Inflammatory macrophage (primary cell): ENCODE measurements around the gene APEH.

ENCODE experiments used
- DNase-seq, 2 donors: peaks; one replicate each; pipeline ENCODE4 v3.0.0-alpha.2; 2020 to 2022

APEH gene

GRCh38 chr3:49714728-49715550 is 40.8 kb downstream of the APEH start:
- DNase-seq, result no peak

- no peak for DNase-seq
These were observed 41.5 kb downstream of the APEH start for GRCh38 chr3:49715611-49716121.

DNA sequence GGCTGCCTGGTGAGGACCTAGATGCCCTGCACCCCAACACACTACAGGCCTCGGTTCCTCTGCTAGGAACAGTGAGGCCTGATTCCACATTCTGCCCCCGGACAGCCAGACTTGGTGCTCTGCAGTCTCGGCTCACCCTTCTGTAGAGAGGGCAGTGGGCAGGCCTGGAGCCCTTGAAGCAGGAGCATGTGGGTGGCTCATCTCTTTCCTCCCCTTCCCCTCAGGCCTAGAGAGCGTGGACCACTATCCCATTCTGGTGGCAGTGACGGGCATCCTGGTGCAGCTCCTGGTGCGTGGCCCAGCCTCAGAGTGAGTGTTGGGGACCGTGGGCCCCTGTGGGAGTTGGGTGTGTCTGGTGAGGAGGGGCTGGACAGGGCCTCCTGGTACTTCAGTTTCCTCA is 42.0 kb downstream of the APEH start:
- DNase-seq, result no peak

DNA sequence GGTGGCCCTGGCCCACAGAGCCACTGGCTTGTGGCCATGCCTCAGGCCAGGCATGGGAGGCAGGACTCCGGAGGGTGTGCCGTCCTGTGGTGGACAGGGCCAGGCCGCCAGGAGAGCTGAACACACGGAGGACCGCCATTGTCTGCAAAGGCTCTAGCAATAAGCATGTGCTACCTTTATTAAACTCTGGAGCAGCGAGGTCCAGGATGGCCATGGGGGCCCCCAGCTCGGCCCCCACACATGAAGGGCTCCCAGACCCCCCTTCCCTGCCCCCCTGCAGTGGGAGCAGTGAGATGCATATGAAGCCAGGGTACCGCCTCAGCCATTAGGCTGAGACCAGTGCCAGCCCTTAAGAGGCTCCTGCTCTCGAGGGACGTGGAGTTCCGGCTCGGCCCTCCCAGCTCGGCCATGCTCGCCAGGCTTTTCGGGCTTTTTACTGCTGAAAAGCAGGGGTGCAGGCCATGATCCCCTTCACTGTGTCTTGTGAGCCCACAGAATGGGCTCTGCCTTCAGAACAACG is 42.6 kb downstream of the APEH start:
- no peak for DNase-seq

DNA sequence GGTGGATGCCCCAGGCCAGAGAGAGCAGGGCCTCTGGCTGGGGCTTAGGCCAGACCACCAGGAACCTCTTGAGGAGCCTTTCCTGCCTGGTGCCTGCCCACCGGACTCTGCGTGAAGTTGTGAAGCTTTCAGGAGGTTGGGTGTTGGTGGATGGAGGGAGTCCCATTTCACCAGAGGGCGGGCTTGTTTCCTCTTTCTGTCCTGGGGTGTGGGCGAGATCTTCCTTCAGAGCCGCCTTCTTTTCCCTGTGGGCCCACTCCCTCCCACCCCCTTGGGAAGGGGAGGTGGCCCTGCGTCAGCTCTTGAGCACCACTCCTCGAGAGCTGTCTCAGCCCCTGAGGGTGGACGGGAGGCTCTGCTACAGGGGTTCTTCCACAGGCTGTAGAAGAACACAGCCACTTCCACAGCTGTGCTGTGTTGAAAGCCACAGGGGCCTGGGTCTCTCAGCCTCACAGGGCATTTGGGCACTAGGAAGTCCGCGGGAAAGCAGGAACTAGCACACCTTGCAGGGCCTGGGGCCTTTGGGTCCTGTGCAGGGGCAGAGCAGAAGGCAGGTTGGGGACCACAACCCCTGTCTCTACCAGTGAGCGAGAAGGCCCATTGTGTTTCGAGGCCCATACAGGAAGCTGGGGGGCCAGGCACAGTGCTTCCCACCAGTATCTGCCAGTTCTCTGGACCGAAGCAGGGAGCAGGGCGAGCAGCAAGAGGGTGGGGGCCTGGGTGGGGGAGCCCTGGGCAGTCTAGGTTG is 43.2 kb downstream of the APEH start:
- DNase-seq, result no peak

- no peak for DNase-seq
These were observed 44.1 kb downstream of the APEH start for GRCh38 chr3:49717959-49718857.

DNA sequence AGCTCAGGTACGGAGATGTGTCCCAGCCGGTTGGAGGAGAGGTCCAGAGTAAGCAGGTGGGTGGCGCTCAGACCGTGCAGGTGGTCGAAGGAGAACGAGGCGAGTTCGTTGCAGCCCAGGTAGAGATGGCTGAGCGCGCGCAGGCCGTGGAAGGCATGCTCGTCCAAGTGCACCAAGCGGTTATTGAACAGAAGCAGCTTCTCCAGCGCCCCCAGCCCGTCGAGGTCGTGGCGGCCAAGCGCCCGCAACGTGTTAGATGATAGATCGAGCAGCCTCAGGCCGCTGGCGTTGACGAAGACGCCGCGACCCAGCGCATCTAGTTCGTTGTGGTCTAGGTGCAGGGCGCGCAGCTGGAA is 44.7 kb downstream of the APEH start:
- no peak for DNase-seq

DNA sequence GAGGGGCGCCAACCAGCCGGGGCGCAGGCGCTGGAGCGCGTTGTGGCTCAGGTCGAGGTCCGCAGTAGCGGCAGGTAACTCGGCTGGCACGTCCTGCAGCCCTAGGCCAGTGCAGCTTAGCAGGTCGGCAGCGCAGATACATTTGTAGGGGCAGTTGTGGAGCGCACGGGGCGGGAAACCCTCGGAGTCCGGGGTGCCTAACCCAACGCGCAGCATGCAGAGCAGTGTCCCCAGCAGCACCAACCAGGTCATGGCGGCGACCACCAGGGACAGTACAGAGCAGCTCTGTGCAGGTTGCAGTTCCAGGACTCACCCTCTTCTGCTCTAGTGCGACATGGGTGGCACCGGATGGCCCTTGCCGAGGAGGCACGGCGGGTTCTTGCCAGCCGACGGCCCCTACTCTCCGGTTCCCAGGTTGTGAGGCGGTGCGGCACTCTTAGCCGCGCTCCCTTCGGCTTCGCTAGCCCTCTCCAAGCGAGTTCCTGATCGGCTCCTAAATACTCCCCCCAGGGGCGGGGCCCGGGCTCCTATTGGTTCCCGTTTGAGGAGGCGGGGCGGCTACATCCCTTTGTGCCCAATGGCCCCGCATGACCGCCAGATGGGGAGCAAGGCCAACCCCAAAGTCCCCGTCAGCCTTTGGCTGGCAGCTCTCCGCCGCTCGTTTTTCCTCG is 45.2 kb downstream of the APEH start, which contains the start of gene AMIGO3:
TSS of gene AMIGO3 (minus strand) at position 471 of the 671 bp plus-strand sequence. CDS start at position 252, 219 bp downstream.
- DNase-seq, result peak; percentile 95 to 96

- DNase-seq, result no peak
These were observed 46.9 kb downstream of the APEH start for GRCh38 chr3:49720855-49721595.

GRCh38 chr3:49721596-49721895 is 47.4 kb downstream of the APEH start:
- DNase-seq, result no peak

DNA sequence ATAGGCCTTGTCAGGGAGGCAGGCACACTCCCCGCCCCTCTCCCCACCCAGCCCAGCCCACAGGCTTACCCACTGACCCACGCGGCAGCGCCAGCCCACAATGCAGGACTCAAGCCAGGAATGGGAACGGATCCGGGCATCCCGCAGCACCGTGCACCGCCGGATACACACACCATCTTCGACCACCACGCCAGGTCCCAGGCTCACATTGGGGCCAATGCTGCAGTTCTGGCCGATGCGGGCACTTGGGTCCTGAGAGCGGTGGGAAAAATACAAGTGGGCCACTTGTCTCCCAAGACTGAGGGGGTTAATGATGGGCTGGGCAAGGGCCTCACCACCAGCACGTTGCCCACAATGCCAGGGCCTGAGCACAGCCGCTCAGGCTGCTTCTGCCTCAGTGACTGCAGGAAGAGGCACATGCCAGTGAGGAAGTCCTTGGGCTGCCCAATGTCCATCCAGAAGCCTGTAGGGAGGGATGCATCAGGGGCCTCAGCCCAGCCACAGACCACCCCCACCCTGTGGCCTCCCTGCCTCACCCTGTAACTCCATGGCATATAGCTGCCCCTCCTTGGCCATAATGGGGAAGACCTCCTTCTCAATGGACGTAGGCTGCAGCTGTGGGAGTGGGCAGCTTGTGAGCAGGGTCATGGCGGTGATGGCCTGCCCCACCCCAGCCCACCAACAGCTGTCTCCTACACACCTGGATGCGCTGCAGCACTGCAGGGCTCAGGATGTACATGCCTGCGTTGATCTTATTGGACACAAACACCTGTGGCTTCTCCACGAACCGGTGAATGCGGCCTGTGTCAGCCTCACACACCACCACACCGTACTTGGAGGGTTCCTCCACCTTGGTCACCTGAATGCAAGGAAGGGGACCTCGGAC is 48.0 kb downstream of the APEH start:
- no peak for DNase-seq

DNA sequence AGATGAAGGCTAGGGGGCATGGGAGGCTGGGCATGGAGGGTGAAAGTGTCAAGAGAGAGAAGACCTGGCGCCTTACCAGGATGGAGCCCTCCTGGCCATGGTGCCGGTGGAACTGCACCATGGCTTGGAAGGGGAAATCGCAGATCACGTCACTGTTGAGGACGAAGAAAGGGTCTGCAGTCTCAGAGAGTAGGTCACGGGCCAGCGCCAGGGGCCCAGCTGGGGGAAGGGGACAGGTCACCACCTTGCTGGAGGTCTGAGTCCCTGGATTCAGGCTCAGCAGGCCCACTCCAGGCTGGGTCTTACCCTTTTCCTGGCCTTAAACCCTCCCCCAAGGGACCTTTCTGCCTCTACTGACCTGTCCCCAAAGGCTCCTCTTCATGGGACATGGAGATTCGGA is 48.7 kb downstream of the APEH start:
- DNase-seq, result no peak

DNA sequence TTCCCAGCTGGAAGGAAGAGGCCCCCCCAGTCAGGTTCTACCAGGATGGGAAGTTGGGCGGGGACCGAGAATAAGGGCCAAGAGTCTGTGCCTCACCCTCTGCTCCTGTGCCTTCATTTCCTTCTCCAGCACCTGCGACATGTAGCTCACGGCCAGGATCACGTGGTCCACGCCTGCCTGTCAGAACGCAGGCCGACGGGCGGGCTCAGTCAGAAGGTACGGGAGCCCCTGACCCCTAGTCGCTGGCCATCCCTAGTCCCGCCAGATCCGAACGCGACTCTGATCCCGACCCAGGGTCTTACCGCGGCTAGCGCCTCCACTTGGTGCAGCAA is 49.1 kb downstream of the APEH start:
- DNase-seq, result peak; percentile 41 to 49

- DNase-seq, result peak; percentile 98 to 99
These were observed 49.7 kb downstream of the APEH start, which contains the start of gene GMPPB for GRCh38 chr3:49723628-49724551. GMPPB (minus strand) TSS chr3:49723951; CDS start chr3:49723726, 225 bp downstream.

- no peak for DNase-seq
These were observed 50.4 kb downstream of the APEH start for GRCh38 chr3:49724586-49724985.

DNA sequence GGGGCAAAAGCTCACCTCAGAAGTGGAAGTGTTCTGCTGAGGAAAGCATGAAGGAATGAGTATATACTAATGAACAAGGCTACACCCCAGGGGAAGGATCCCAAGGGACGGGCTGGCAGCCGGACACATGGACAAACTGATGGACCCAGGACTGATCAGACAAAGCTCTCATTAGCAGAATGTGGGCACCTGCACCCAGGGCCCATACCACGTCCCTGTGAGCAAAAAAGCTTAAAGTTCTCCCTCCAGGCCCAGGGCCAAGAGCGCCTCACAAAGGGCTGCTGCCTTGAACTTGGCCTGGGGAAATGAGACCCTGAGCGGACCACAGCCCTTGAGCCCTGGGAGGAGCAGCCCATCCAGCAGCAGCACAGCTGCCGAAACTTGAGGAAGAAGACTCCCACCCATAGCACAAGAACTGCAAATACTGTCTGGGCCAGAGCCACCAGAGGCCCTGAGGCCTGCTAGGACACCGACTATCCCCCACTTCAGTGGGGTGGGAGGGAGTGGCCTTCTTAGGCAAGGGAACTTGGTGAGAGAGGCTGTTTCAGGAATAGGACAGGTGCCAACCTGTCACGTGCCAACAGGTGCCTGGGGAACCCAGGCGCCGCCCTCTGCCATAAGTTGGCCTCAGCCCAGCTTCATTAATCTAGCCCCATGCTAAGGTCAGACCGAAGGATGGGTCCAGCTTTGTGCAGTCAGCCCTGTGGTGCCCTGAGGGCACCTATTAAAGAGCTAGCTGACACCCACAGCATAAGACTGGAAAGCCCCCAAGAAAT is 51.9 kb downstream of the APEH start:
- DNase-seq, result no peak

DNA sequence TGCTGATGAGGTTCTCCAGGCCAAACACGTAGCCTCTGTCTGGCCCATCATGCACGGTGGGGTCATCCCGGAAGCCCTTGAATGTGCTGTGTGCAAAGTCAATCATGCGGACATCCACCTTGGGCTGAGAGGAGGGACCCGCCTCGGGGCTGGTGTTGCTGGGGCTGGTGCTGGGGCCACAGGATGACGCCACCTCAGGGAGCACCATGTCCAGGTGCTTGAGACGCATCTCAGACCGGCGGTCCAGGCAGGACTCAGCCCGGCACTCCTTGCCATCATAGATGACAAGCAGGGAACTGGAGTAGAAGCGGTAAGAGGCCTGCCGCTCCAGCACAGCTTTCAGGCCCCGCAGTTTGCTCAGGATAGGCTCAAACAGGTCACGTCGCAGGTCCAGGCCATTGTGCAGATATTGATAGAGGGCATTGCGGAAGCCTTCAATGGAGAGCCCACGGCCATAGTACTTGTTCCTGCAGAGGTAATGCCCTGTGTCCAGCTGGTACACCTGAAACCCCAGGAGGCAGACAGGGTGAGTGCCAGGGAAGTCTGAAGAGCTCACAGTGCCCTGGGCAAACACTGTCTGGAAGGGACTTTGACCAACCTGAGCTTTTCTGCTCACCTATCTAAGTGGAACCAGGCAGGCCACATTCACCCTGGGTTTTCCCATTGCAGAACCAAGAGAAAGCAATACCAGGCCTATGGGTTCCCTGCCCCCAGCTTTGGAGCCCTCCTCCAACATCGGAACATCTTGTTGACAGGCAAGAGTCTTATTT is 53.2 kb downstream of the APEH start:
- DNase-seq, result no peak
